AG09309 (cell line): Measurements from ENCODE around the gene MAP3K7CL.

Experiments used
- DNase-seq: peaks from one replicate; pipeline ENCODE4 v3.0.0-alpha.2; 2010; ENCODE audit warnings: low read depth
- H3K4me3 ChIP-seq: 2 replicates; pipeline ENCODE4 v1.5.1; 2011; ENCODE audit warnings: mild to moderate bottlenecking, low read depth, low read length, moderate library complexity; ENCODE audit not compliant: control insufficient read depth
- TF ChIP-seq, protein P1 (sequence below): IDR thresholded peaks from 2 replicates; pipeline ENCODE4 v1.5.1; 2011; ENCODE audit warnings: mild to moderate bottlenecking, low read depth, low read length, inconsistent platforms; ENCODE audit not compliant: insufficient read depth, control insufficient read depth; ENCODE audit errors: missing control alignments

Gene MAP3K7CL

DNA sequence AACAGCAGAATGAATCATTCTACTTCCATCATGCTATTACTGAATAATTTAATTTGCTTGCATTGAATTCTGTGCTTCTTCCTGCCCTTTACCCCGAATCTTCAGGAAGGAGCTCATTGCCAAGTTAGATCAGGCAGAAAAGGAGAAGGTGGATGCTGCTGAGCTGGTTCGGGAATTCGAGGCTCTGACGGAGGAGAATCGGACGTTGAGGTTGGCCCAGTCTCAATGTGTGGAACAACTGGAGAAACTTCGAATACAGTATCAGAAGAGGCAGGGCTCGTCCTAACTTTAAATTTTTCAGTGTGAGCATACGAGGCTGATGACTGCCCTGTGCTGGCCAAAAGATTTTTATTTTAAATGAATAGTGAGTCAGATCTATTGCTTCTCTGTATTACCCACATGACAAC, 44.2 kb downstream of the MAP3K7CL start:
- DNase-seq: no peak
- TF ChIP-seq, protein P1, sequence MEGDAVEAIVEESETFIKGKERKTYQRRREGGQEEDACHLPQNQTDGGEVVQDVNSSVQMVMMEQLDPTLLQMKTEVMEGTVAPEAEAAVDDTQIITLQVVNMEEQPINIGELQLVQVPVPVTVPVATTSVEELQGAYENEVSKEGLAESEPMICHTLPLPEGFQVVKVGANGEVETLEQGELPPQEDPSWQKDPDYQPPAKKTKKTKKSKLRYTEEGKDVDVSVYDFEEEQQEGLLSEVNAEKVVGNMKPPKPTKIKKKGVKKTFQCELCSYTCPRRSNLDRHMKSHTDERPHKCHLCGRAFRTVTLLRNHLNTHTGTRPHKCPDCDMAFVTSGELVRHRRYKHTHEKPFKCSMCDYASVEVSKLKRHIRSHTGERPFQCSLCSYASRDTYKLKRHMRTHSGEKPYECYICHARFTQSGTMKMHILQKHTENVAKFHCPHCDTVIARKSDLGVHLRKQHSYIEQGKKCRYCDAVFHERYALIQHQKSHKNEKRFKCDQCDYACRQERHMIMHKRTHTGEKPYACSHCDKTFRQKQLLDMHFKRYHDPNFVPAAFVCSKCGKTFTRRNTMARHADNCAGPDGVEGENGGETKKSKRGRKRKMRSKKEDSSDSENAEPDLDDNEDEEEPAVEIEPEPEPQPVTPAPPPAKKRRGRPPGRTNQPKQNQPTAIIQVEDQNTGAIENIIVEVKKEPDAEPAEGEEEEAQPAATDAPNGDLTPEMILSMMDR: no peak
- H3K4me3 ChIP-seq: no peak overlapping the region

DNA sequence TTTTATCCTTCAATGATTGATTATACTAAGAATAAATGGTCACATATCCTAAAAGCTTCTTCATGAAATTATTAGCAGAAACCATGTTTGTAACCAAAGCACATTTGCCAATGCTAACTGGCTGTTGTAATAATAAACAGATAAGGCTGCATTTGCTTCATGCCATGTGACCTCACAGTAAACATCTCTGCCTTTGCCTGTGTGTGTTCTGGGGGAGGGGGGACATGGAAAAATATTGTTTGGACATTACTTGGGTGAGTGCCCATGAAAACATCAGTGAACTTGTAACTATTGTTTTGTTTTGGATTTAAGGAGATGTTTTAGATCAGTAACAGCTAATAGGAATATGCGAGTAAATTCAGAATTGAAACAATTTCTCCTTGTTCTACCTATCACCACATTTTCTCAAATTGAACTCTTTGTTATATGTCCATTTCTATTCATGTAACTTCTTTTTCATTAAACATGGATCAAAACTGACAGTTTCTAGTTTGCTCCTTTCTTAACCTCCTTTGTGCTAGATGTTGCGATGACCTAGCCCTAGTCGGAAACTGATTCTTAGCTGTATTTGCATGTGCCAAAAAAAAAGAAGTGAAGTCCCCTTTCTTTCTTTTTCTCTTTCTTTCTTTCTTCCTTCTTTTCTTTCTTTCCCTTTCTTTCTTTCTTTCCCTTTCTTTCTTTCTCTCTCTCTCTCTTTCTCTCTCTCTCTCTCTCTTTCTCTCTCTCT, 45.1 kb downstream of the MAP3K7CL start:
- TF ChIP-seq, protein P1: no peak
- H3K4me3 ChIP-seq: no peak overlapping the region

GRCh38 chr21:29176471-29177120, 46.2 kb downstream of the MAP3K7CL start:
- TF ChIP-seq, protein P1: no peak
- H3K4me3 ChIP-seq: no peak overlapping the region
- no peak for DNase-seq

More for the DNA sequence above, 45.1 kb downstream of the MAP3K7CL start:
- DNase-seq: no peak

GRCh38 chr21:29177800-29178199, 47.4 kb downstream of the MAP3K7CL start:
- no peak overlapping the region for H3K4me3 ChIP-seq
- TF ChIP-seq, protein P1: no peak
- no peak for DNase-seq

DNA sequence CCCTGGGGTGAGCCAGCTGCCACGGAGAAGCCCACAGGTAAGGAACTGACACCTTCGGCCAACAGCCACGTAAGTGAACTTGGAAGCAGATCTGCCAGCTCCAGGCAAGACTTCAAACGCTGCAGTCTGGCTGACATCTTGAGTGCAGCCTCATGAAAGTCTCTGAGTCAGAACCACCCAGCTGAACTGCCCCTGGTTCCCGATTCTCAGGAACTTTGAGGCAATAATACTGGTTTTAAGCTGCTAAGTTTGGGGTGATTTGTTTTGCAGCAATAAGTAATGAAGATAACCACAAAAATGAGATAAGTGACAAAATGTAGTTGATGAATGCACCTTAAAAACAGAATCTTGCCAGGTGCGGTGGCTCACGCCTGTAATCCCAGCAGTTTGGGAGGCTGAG, 48.5 kb downstream of the MAP3K7CL start:
- DNase-seq: no peak
- TF ChIP-seq, protein P1: no peak
- no peak overlapping the region for H3K4me3 ChIP-seq

DNA sequence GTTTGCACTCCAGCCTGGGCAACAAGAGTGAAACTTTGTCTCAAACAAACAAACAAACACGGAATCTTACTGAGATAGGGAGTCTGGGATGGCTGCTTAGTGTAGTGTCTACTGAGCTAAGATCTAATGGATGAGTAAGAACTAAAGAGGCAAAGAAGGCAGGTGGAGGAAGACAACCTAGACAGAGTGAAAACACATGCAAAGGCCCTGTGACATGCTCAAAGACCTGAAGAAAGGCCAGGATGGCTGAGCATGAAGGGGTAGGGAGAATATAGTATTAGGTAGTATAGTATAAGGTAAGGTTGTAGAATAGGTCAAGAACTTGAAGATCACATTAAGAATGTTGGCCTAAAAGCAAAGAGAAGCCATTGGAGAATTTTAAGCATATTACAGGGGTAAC, 49.1 kb downstream of the MAP3K7CL start:
- no peak for DNase-seq
- TF ChIP-seq, protein P1: no peak
- no peak overlapping the region for H3K4me3 ChIP-seq
